Kidney (tissue), 14 donors: ENCODE measurements around the gene MREG. TPM values are rescaled to one million over a fixed set of nuclear protein-coding genes. Genes with fewer than 3 reads are reported as not detected.

ENCODE experiments used
- DNase-seq, 5 donors: peaks; one replicate each; pipeline ENCODE4 v3.0.0-alpha.2; 2013 to 2020
- FAIRE-seq: peaks from 2 replicates; lab custom pipeline; 2012; peaks lifted over from hg19 to GRCh38; lab: Jason Lieb, UNC
- H3K27ac ChIP-seq, 2 donors: one replicate each; pipeline ENCODE4 v1.7.0; 2013; ENCODE audit warnings: low read depth in 2 of 2, low read length in 2 of 2, inconsistent platforms in 1 of 2
- H3K27me3 ChIP-seq: one replicate; pipeline ENCODE4 v1.7.1; 2013; ENCODE audit warnings: low read length, inconsistent platforms; ENCODE audit not compliant: control insufficient read depth, insufficient read depth
- H3K36me3 ChIP-seq, 3 donors: one replicate each; pipeline versions ENCODE4 v1.7.0 to v1.7.1; 2013; ENCODE audit warnings: low read length in 3 of 3, control low read depth in 1 of 3, inconsistent platforms in 1 of 3; ENCODE audit not compliant: insufficient read depth in 3 of 3, control insufficient read depth in 2 of 3
- H3K4me1 ChIP-seq, 3 donors: one replicate each; pipeline versions ENCODE4 v1.7.0 to v1.7.1; 2013; ENCODE audit warnings: low read length in 3 of 3, inconsistent platforms in 1 of 3, low read depth in 1 of 3; ENCODE audit not compliant: control insufficient read depth in 2 of 3, insufficient read depth in 2 of 3
- H3K4me3 ChIP-seq, 3 donors: one replicate each; pipeline versions ENCODE4 v1.7.0 to v1.8.1; 2013; ENCODE audit warnings: low read length in 3 of 3, control low read depth in 1 of 3, inconsistent platforms in 1 of 3
- H3K9ac ChIP-seq, 3 donors: one replicate each; pipeline versions ENCODE4 v1.7.0 to v1.7.1; 2013; ENCODE audit warnings: low read length in 3 of 3, control low read depth in 1 of 3, inconsistent platforms in 1 of 3
- H3K9me3 ChIP-seq, 3 donors: one replicate each; pipeline versions ENCODE4 v1.7.0 to v1.7.1; 2013; ENCODE audit warnings: low read length in 3 of 3, control low read depth in 1 of 3, inconsistent platforms in 1 of 3; ENCODE audit not compliant: control insufficient read depth in 2 of 3, insufficient read depth in 1 of 3
- CTCF ChIP-seq: IDR thresholded peaks from 3 replicates; pipeline ENCODE4 v1.5.1; 2012; ENCODE audit warnings: mild to moderate bottlenecking, moderate library complexity, borderline replicate concordance; ENCODE audit not compliant: insufficient read depth; ENCODE audit errors: extremely low read depth
- intact Hi-C: fragments of 100-400 bp; cut with DNase I; formaldehyde crosslinking; loops from one replicate; pipeline ENCODE4 v1.11.1; 2022
- polyA plus RNA-seq: library from polyadenylated mRNA; stranded (reverse); fragments of 350-450 nt; fragmentation: Illumina TruSeq; extraction: RNeasy Lipid Tissue Mini Kit (QIAGEN cat#74804); gene quantifications from one replicate; pipeline ENCODE4 v1.2.3, GENCODE V29; 2014; ENCODE audit warnings: low read depth, low replicate concordance; ENCODE audit not compliant: insufficient read depth
- total RNA-seq: library from RNA; stranded (reverse); fragmentation: NEBNext Ultra II Directional; extraction: Animal tissue kit (Norgen Biotek cat#: 25700); gene quantifications from one replicate; pipeline ENCODE4 v1.2.1, GENCODE V29; 2021
- donor health status: control.
- donor health status: control.
- donor health status: control.
- donor health status: control.
- donor health status: control.
- donor health status: DM: yes; HTN: yes; CAD: no.
- donor health status: Normal renal cell carcinoma (clear cell type).

MREG gene
- total and polyA plus RNA-seq, 2 donors from 2014 or later, result 3.6 to 16.7 TPM

- DNase-seq (no peak), FAIRE-seq (no peak)
- Histone ChIP-seq H3K9me3 (no peaks in the 10 kb centered on the region), H3K4me3 (no peak overlapping the region), H3K36me3 (peaks cover 0 to 3% (median 0%) of the 10 kb centered on the region in 3 donors), H3K27me3 (no peaks in the 10 kb centered on the region), H3K4me1 (no peaks in the 10 kb centered on the region), H3K9ac (no peak overlapping the region), H3K27ac (no peak overlapping the region)
- intact Hi-C loops, result no loop called here
- TF ChIP-seq CTCF, result no peak
Measured at GRCh38 chr2:215983581-215984351, 29.6 kb downstream of the MREG start.

GRCh38 chr2:215982465-215982875 is 30.9 kb downstream of the MREG start:
- intact Hi-C loops, result no loop called here
- no peaks in the 10 kb centered on the region for H3K4me1 ChIP-seq
- H3K36me3 ChIP-seq, result peaks cover 0 to 3% (median 0%) of the 10 kb centered on the region in 3 donors
- H3K27ac ChIP-seq, result no peak overlapping the region
- TF ChIP-seq CTCF, result no peak
- H3K4me3 ChIP-seq, result no peak overlapping the region
- FAIRE-seq (no peak), DNase-seq (no peak)
- no peak overlapping the region for H3K9ac ChIP-seq
- no peaks in the 10 kb centered on the region for H3K27me3 ChIP-seq
- no peaks in the 10 kb centered on the region for H3K9me3 ChIP-seq

- Histone ChIP-seq H3K27ac (no peak overlapping the region), H3K4me1 (no peaks in the 10 kb centered on the region), H3K27me3 (no peaks in the 10 kb centered on the region), H3K36me3 (peaks cover 0 to 3% (median 0%) of the 10 kb centered on the region in 3 donors), H3K4me3 (no peak overlapping the region), H3K9me3 (no peaks in the 10 kb centered on the region), H3K9ac (no peak overlapping the region)
- no peak for FAIRE-seq
- intact Hi-C loops, result no loop called here
- TF ChIP-seq CTCF, result no peak
- DNase-seq, result no peak
Measured at GRCh38 chr2:215981115-215981514, 32.2 kb downstream of the MREG start.
